ENCODE measurements around the gene SPATA1.

The SPATA1 gene

DNA sequence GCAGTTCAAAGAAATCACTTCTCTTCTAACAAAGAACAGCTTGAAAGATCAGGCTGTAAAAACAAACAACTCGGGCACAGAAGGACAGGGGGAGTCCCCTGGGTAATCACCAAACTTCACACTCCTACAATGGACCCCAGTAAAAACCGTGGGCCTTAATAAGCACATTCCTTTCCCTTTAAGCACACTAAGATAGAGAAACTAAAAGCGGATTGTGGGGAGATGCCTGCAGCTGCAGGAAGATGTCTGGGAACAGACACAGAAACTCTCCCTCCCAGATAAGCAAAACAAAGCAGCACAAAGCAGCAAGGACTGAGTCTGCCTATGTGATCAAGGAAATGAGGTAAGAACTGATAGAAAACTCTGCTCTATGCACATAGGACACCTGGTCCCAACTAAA, 105.6 kb downstream of the SPATA1 start:
- TF ChIP-seq EZH2 (optimal IDR thresholded peaks at IDR 0.05; ENCODE audit: low read depth, low read length) (no peak), EZH2phosphoT487 (IDR thresholded peaks at IDR 0.05; ENCODE audit: low read length) (no peak)
- TF ChIP-seq, protein P1, sequence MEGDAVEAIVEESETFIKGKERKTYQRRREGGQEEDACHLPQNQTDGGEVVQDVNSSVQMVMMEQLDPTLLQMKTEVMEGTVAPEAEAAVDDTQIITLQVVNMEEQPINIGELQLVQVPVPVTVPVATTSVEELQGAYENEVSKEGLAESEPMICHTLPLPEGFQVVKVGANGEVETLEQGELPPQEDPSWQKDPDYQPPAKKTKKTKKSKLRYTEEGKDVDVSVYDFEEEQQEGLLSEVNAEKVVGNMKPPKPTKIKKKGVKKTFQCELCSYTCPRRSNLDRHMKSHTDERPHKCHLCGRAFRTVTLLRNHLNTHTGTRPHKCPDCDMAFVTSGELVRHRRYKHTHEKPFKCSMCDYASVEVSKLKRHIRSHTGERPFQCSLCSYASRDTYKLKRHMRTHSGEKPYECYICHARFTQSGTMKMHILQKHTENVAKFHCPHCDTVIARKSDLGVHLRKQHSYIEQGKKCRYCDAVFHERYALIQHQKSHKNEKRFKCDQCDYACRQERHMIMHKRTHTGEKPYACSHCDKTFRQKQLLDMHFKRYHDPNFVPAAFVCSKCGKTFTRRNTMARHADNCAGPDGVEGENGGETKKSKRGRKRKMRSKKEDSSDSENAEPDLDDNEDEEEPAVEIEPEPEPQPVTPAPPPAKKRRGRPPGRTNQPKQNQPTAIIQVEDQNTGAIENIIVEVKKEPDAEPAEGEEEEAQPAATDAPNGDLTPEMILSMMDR (IDR thresholded peaks at IDR 0.05; ENCODE audit: low read length): no peak
- H3K9ac ChIP-seq (ENCODE audit: low read length): no peak overlapping the region
- H3F3A ChIP-seq (ENCODE audit: insufficient read depth, low read length): no peaks in the 10 kb centered on the region
- H3K27ac ChIP-seq (ENCODE audit: low read length): peak overlapping the region; percentile 16; the same call in 1 of the 2 replicates
- no peaks in the 10 kb centered on the region for H3K36me3 ChIP-seq (replicated peaks; ENCODE audit: insufficient read depth, low read length)
- DNase-seq: peak; percentile 15
- no peak overlapping the region for H3K4me2 ChIP-seq (ENCODE audit: low read depth, low read length)
- no peak overlapping the region for H2AFZ ChIP-seq (ENCODE audit: low read length)
- H3K9me3 ChIP-seq (replicated peaks; ENCODE audit: insufficient read depth, low read length): no peaks in the 10 kb centered on the region
- no peaks in the 10 kb centered on the region for H3K4me1 ChIP-seq (ENCODE audit: low read length)
- no peak overlapping the region for H3K4me3 ChIP-seq (ENCODE audit: low read length)
- H3K27me3 ChIP-seq (replicated peaks; ENCODE audit: insufficient read depth, low read length): no peaks in the 10 kb centered on the region
- H3K79me2 ChIP-seq (ENCODE audit: low read length): no peaks in the 10 kb centered on the region
- no peaks in the 10 kb centered on the region for H3K9me2 ChIP-seq (replicated peaks; ENCODE audit: insufficient read depth, low read length)
- H4K20me1 ChIP-seq (ENCODE audit: insufficient read depth, low read length): no peaks in the 10 kb centered on the region

- Histone ChIP-seq H4K20me1 (ENCODE audit: insufficient read depth, low read length) (no peaks in the 10 kb centered on the region), H3K27ac (ENCODE audit: low read length) (no peak overlapping the region), H3F3A (ENCODE audit: insufficient read depth, low read length) (no peaks in the 10 kb centered on the region), H3K36me3 (replicated peaks; ENCODE audit: insufficient read depth, low read length) (no peaks in the 10 kb centered on the region), H3K9ac (ENCODE audit: low read length) (no peak overlapping the region), H3K4me3 (ENCODE audit: low read length) (no peak overlapping the region), H2AFZ (ENCODE audit: low read length) (no peak overlapping the region), H3K27me3 (replicated peaks; ENCODE audit: insufficient read depth, low read length) (no peaks in the 10 kb centered on the region), H3K4me1 (ENCODE audit: low read length) (no peaks in the 10 kb centered on the region), H3K4me2 (ENCODE audit: low read depth, low read length) (no peak overlapping the region), H3K9me3 (replicated peaks; ENCODE audit: insufficient read depth, low read length) (no peaks in the 10 kb centered on the region), H3K9me2 (replicated peaks; ENCODE audit: insufficient read depth, low read length) (no peaks in the 10 kb centered on the region), H3K79me2 (ENCODE audit: low read length) (no peaks in the 10 kb centered on the region)
- no peak for TF ChIP-seq EZH2phosphoT487 (IDR thresholded peaks at IDR 0.05; ENCODE audit: low read length)
- TF ChIP-seq, protein P1 (IDR thresholded peaks at IDR 0.05; ENCODE audit: low read length): no peak
- no peak for DNase-seq
These were observed 106.8 kb downstream of the SPATA1 start for GRCh38 chr1:84613026-84613425.

DNA sequence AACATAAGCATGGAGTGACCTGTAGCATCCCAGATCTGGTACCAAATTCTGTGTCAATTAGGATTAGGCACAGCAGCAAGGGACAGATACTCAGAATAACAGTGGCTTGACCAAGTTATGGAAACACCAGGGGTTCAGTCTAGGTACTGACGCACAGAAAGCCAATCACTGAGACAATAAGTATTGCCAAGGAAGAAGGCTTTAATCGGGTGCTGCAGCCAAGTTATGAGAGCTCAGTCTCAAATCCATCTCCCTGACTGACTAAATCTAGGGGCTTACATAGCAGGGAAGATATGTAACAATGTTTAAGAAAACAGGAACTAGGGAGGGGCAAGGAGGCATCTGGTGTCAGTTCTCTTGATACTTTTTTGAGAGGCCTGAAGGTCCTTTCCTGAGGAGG, 107.7 kb downstream of the SPATA1 start:
- Histone ChIP-seq H3K9ac (ENCODE audit: low read length) (no peak overlapping the region), H2AFZ (ENCODE audit: low read length) (no peak overlapping the region), H3F3A (ENCODE audit: insufficient read depth, low read length) (no peaks in the 10 kb centered on the region), H3K27me3 (replicated peaks; ENCODE audit: insufficient read depth, low read length) (no peaks in the 10 kb centered on the region), H3K9me3 (replicated peaks; ENCODE audit: insufficient read depth, low read length) (no peaks in the 10 kb centered on the region), H3K4me2 (ENCODE audit: low read depth, low read length) (no peak overlapping the region), H3K36me3 (replicated peaks; ENCODE audit: insufficient read depth, low read length) (no peaks in the 10 kb centered on the region), H3K27ac (ENCODE audit: low read length) (no peak overlapping the region), H3K4me3 (ENCODE audit: low read length) (no peak overlapping the region), H4K20me1 (ENCODE audit: insufficient read depth, low read length) (no peaks in the 10 kb centered on the region), H3K9me2 (replicated peaks; ENCODE audit: insufficient read depth, low read length) (no peaks in the 10 kb centered on the region), H3K79me2 (ENCODE audit: low read length) (no peaks in the 10 kb centered on the region), H3K4me1 (ENCODE audit: low read length) (no peaks in the 10 kb centered on the region)
- TF ChIP-seq, protein P1 (IDR thresholded peaks at IDR 0.05; ENCODE audit: low read length): no peak
- TF ChIP-seq EZH2phosphoT487 (IDR thresholded peaks at IDR 0.05; ENCODE audit: low read length) (no peak), EZH2 (optimal IDR thresholded peaks at IDR 0.05; ENCODE audit: low read depth, low read length) (no peak)
- DNase-seq: no peak
